SK-MEL-5 (cell line): ENCODE data around the gene SIL1. TPM values are rescaled to one million over a fixed set of nuclear protein-coding genes. Genes with fewer than 3 reads are reported as not detected.

Experiments used
- DNase-seq: peaks from one replicate; pipeline ENCODE4 v3.0.0-alpha.2; 2016; ENCODE audit warnings: low read depth, low spot score
- in situ Hi-C: cut with HindIII; loops from 2 replicates; pipeline ENCODE4 v1.10.0; 2016; ENCODE audit warnings: low sequenced_read_pairs, high pct_unique_total_duplicates, low pct_unique_long_range_greater_than_20kb
- total RNA-seq: library from RNA; depleted of rRNA; stranded (reverse); fragments of >200 nt; shearing (Covaris generic); gene quantifications from 2 replicates; pipeline ENCODE4 v1.2.3, GENCODE V29; 2014

SIL1 gene
- total RNA-seq, 1 experiment from 2014 or later, result 66.1 TPM

- DNase-seq, result no peak
- in situ Hi-C loops, result no loop called here
Measured at GRCh38 chr5:138952962-138953361, 245.2 kb downstream of the SIL1 start.

GRCh38 chr5:138951986-138952735 lies 246.0 kb downstream of the SIL1 start:
- no peak for DNase-seq
- in situ Hi-C loops, result no loop called here

DNA sequence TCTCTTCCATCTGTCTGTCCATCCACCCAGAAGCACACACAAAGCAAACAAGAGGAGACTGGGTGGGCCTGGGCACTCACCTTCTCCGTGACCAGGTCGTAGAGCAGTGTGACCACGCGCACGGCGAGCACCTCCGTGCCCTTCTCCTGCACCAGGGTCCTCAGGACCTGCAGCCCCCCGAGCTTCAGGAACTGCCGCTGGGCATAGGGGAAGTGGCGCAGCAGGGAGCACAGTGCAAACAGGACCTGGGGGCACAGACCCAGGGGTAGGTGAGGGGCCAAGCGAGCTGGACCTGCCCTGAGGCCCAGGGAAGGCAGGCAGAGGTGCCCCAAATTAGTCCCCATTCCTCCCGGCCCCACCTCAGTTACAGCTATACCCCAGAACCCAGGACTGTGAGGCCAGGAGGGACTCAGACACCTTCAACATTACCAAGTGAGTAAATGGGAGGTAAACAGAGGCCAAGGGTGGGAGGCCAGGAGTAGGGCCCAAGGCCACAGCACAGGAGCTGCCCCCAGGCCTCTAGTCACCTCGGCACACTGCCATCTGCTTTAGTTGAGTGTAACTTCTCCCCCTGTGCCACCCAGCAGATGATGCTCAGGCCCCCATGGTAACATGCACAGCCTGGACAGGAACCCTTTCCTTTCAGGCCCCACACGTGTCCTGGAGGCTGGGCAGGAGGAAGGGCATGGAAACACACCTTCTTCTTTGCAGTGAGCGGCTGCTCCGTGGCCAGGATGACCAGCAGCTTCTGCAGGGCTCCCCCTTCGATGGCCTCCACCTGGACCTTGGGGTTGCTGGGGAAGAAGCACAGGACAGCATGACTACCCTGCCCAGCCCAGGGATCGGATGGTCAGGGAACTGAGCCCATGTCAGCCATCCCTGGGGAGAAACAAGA lies 246.8 kb downstream of the SIL1 start:
- in situ Hi-C loops, result no loop called here

DNA sequence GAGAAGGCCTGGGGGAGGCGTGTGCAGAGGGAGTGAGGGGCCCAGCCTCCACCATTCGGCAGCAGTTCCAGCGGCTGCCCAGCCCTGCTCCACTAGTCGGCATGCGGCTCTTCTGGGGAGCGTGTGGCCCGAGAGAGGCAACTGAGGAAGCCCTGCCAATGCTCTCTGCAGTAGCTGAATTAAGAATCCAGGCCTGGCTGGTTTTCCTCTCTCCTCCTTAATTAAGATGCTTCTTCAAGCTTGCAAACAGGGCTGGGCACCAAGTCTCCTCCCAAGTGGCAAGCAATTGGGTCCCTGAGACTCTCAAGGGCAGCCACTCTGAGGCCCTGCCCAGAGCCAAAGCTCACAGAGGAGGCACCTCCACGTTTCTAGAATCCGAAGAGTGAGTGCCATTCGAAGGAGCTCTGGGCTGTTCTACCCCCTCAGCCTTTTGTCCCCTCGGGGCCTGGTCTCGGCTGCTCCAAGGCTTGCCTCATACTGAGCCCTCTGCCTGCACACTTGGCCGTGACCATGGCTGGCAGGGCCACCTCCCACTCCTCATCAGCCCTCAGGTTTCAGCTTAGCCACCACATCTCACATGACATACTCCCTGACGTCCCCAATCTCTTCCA lies 247.6 kb downstream of the SIL1 start:
- in situ Hi-C loops, result no loop called here
- DNase-seq, result no peak

More for the DNA sequence above, 246.8 kb downstream of the SIL1 start:
- no peak for DNase-seq

GRCh38 chr5:138949988-138950387 lies 248.2 kb downstream of the SIL1 start:
- no peak for DNase-seq
- in situ Hi-C loops, result no loop called here

DNA sequence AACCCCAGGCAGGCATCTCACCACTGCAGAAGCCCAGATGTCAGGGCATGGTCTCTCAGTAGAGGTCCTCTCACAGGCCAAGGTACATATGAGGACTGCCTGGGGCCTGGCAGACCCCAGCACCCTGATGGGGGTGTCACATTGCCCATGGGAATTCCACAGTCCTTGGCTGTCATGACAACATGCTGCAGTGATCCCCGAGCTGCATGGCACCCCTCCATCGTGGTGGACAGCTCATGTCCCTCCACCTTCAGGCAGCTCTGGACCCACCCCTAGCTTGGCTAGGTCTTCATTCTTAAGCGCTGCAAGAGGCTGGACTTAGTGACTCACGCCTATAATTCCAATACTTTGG lies 249.0 kb downstream of the SIL1 start:
- no peak for DNase-seq
- in situ Hi-C loops, result no loop called here

DNA sequence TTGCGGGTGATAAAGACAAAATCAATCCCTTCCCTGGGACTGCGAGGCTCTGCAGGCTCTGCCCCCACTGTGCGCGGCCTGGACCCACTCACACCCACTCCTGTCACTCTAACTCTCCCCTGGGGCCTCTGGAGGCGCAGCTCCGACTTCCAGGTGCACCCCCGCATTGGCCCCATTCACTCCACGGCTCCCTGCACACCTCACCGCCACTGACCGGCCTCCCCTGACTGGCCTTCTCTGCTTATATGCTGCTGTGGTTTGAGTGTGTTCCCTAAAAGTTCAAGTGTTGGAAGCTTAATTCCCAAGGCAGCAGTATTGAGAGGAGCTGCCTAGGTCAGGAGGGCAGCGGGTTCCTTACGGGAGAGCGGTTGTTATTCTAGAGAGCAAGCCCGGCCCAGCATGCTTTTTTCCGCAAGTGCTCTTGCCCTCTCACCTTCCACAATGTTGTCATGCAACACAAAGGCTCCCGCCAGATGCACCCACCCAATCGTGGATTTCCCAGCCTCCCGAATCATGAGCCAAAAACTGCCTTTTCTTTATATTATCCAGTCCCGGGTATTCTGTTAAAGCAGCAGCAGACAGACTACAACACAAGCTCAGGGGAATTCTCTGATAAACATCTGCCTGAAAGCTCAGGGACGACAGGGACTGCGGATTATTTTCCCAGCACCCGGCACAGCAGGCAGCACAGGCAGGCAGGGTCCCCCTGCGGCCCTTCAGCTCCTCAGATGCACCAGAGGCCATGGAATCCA lies 249.5 kb downstream of the SIL1 start:
- in situ Hi-C loops, result no loop called here

DNA sequence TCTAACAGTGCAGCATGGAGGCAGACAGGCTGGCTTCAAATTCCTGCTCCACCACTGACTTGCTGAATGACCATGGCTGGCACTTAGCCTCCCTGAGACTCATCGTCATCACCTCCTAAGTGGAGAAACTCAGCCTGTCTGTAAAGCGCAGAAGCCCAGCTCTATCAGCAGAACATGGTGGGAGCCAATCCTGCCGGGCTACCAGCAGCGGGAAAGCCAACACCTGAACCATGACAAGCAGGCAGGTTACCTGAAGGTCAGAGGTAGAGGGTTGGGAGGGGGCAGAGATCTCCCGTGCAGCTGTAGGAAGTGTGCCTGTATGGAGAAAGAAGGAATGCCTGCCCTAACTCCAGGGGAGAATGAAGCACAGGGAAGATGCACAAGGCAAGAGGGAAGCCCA lies 250.4 kb downstream of the SIL1 start:
- in situ Hi-C loops, result no loop called here
- DNase-seq, result no peak

More for the DNA sequence above, 249.5 kb downstream of the SIL1 start:
- DNase-seq, result no peak

- DNase-seq, result no peak
- in situ Hi-C loops, result no loop called here
Measured at GRCh38 chr5:138946831-138947560, 251.2 kb downstream of the SIL1 start.

GRCh38 chr5:138946241-138946623 lies 251.9 kb downstream of the SIL1 start:
- DNase-seq, result no peak
- in situ Hi-C loops, result no loop called here

- no peak for DNase-seq
Measured at GRCh38 chr5:138945421-138946240, 252.5 kb downstream of the SIL1 start.

GRCh38 chr5:138944527-138945322 lies 253.4 kb downstream of the SIL1 start:
- no peak for DNase-seq
- in situ Hi-C loops, result no loop called here

More at GRCh38 chr5:138945421-138946240, 252.5 kb downstream of the SIL1 start:
- in situ Hi-C loops, result no loop called here

- DNase-seq, result no peak
- in situ Hi-C loops, result no loop called here
Measured at GRCh38 chr5:138943599-138944173, 254.5 kb downstream of the SIL1 start.

DNA sequence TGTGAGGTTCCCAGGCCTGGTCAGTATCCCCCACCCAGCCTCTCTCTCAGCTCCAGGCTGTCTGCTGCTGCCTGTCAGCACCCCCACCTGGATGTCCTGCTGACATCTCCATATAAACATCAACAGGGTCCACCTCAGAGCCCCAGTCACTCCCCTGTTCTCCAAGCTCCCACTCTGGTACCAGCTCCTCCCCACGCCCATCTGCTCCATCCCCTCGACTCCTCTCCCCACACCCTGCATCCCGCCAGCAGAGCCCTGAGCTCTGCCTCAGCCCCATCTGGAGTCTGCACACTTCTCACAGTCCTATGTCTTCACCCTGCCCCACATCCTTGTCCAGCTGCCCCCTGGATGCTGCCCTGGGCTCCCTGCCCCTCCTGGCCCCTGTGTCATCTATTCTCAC lies 255.3 kb downstream of the SIL1 start:
- DNase-seq, result no peak
- in situ Hi-C loops, result no loop called here

GRCh38 chr5:138942066-138942465 lies 256.1 kb downstream of the SIL1 start:
- in situ Hi-C loops, result no loop called here
- no peak for DNase-seq
